IMR-90 (cell line): ENCODE measurements around the gene OPTN. TPM values are rescaled to one million over a fixed set of nuclear protein-coding genes. Genes with fewer than 3 reads are reported as not detected.

Source experiments
- ATAC-seq: fragments of 200-7000 bp; cut with Tn5 transposase; 2 replicates; pipeline ENCODE4 v1.9.1; 2020; ENCODE audit warnings: low read depth, mild to moderate bottlenecking, moderate library complexity
- BruUV-seq: library from RNA; stranded (reverse); fragments of 400-500 nt; replicated peaks from 2 replicates; lab custom pipeline; 2021; lab: Mats Ljungman, UMichigan
- CTCF ChIA-PET: fragments of 300-600 bp; formaldehyde crosslinking; extraction: SDS; loops from one replicate; lab custom pipeline; 2021; ENCODE audit warnings: antibody characterized with exemption; lab: Yijun Ruan, JAX
- POLR2A ChIA-PET: fragments of 300-600 bp; sonication (Branson Sonifier 250); formaldehyde crosslinking; loops from one replicate; lab custom pipeline; 2022; ENCODE audit warnings: antibody characterized with exemption; ENCODE audit not compliant: unreplicated experiment; lab: Charles Lee
- DNase-seq: peaks from one replicate; pipeline ENCODE4 v3.0.0; 2013
- H2AFZ ChIP-seq: replicated peaks from 2 replicates; pipeline ENCODE3; 2013; ENCODE audit warnings: low read length, mild to moderate bottlenecking; ENCODE audit not compliant: poor library complexity
- H2AK5ac ChIP-seq: 2 replicates; pipeline ENCODE4 v1.6.1; 2013; ENCODE audit warnings: low read depth, low read length, inconsistent platforms
- H2AK9ac ChIP-seq: replicated peaks from 2 replicates; pipeline ENCODE3; 2013; ENCODE audit warnings: mild to moderate bottlenecking, low read depth, low read length, moderate library complexity; ENCODE audit not compliant: poor library complexity
- H2BK120ac ChIP-seq: 2 replicates; pipeline ENCODE4 v1.6.1; 2013; ENCODE audit warnings: low read depth, low read length, inconsistent platforms
- H2BK15ac ChIP-seq: 3 replicates; pipeline ENCODE4 v1.6.1; 2013; ENCODE audit warnings: low read depth, low read length, inconsistent platforms
- H2BK20ac ChIP-seq: 2 replicates; pipeline ENCODE4 v1.6.1; 2013; ENCODE audit warnings: low read depth, mild to moderate bottlenecking, inconsistent platforms, low read length, moderate library complexity
- H2BK5ac ChIP-seq: 2 replicates; pipeline ENCODE4 v1.6.1; 2013; ENCODE audit warnings: mild to moderate bottlenecking, low read depth, low read length, inconsistent platforms; ENCODE audit not compliant: poor library complexity, severe bottlenecking
- H3K14ac ChIP-seq: replicated peaks from 2 replicates; pipeline ENCODE4 v1.6.1; 2013; ENCODE audit warnings: low read depth, low read length, inconsistent platforms
- H3K18ac ChIP-seq: 2 replicates; pipeline ENCODE4 v1.6.1; 2013; ENCODE audit warnings: low read depth, low read length, control low read depth
- H3K23ac ChIP-seq: 2 replicates; pipeline ENCODE4 v1.6.1; 2013; ENCODE audit warnings: low read depth, low read length, inconsistent platforms
- H3K27ac ChIP-seq: 2 replicates; pipeline ENCODE4 v1.5.1; 2013; ENCODE audit warnings: mild to moderate bottlenecking, control low read depth, low read length; ENCODE audit not compliant: insufficient read depth
- H3K27me3 ChIP-seq: 2 replicates; pipeline ENCODE4 v1.6.1; 2013; ENCODE audit warnings: low read length; ENCODE audit not compliant: control insufficient read depth, insufficient read depth
- H3K36me3 ChIP-seq: 2 replicates; pipeline ENCODE4 v1.6.1; 2013; ENCODE audit warnings: low read length, mixed read lengths; ENCODE audit not compliant: control insufficient read depth, insufficient read depth
- H3K4ac ChIP-seq: 2 replicates; pipeline ENCODE4 v1.6.1; 2013; ENCODE audit warnings: low read depth, low read length, inconsistent platforms
- H3K4me1 ChIP-seq: 2 replicates; pipeline ENCODE4 v1.6.1; 2013; ENCODE audit warnings: low read length, mixed read lengths; ENCODE audit not compliant: control insufficient read depth, insufficient read depth
- H3K4me2 ChIP-seq: 2 replicates; pipeline ENCODE4 v1.6.1; 2013; ENCODE audit warnings: low read depth, mild to moderate bottlenecking, control low read depth, low read length, moderate library complexity
- H3K4me3 ChIP-seq: 2 replicates; pipeline ENCODE4 v1.5.1; 2013; ENCODE audit warnings: low read depth, mild to moderate bottlenecking, control low read depth, low read length, moderate library complexity; ENCODE audit not compliant: insufficient read depth
- H3K56ac ChIP-seq: 2 replicates; pipeline ENCODE4 v1.6.1; 2013; ENCODE audit warnings: low read length, inconsistent platforms; ENCODE audit not compliant: insufficient read depth; ENCODE audit errors: extremely low read depth
- H3K79me1 ChIP-seq, 2 experiments: 2 replicates each; pipeline ENCODE4 v1.6.1; 2013; ENCODE audit warnings: low read length in 2 of 2, inconsistent platforms in 1 of 2, low read depth in 1 of 2
- H3K9ac ChIP-seq: 2 replicates; pipeline ENCODE4 v1.6.1; 2013; ENCODE audit warnings: low read depth, low read length, control low read depth
- H3K9me1 ChIP-seq: 2 replicates; pipeline ENCODE4 v1.6.1; 2013; ENCODE audit warnings: low read length, inconsistent platforms; ENCODE audit not compliant: insufficient read depth
- H3K9me3 ChIP-seq: 2 replicates; pipeline ENCODE4 v1.6.1; 2013; ENCODE audit warnings: low read length; ENCODE audit not compliant: control insufficient read depth, insufficient read depth
- H4K20me1 ChIP-seq: 2 replicates; pipeline ENCODE4 v1.6.1; 2013; ENCODE audit warnings: low read length, inconsistent platforms; ENCODE audit not compliant: insufficient read depth
- H4K5ac ChIP-seq: 2 replicates; pipeline ENCODE4 v1.6.1; 2013; ENCODE audit warnings: mild to moderate bottlenecking, low read depth, low read length, control low read depth
- H4K8ac ChIP-seq, 2 experiments: 2 replicates each; pipeline ENCODE4 v1.6.1; 2013; ENCODE audit warnings: low read depth in 2 of 2, low read length in 2 of 2, control low read depth in 1 of 2, inconsistent platforms in 1 of 2
- H4K91ac ChIP-seq: 2 replicates; pipeline ENCODE4 v1.6.1; 2013; ENCODE audit warnings: low read depth, low read length, inconsistent platforms; ENCODE audit not compliant: insufficient read depth
- BHLHE40 ChIP-seq: fragments of 150-350 bp; IDR thresholded peaks from 2 replicates; pipeline ENCODE4 v1.6.1; 2016; ENCODE audit warnings: mild to moderate bottlenecking, low read depth, low read length
- CEBPB ChIP-seq: IDR thresholded peaks from 2 replicates; pipeline ENCODE4 v1.6.1; 2012; ENCODE audit warnings: low read depth, low read length, improper control_type of control experiment
- CHD1 ChIP-seq: IDR thresholded peaks from 2 replicates; pipeline ENCODE4 v1.6.1; 2012; ENCODE audit warnings: low read depth, low read length, improper control_type of control experiment
- MAFK ChIP-seq: IDR thresholded peaks from 2 replicates; pipeline ENCODE4 v1.6.1; 2012; ENCODE audit warnings: low read depth, low read length, improper control_type of control experiment
- MAZ ChIP-seq: IDR thresholded peaks from 2 replicates; pipeline ENCODE4 v1.6.1; 2012; ENCODE audit warnings: low read depth, mild to moderate bottlenecking, low read length, improper control_type of control experiment, moderate library complexity, borderline replicate concordance
- MXI1 ChIP-seq: IDR thresholded peaks from 2 replicates; pipeline ENCODE4 v1.6.1; 2012; ENCODE audit warnings: low read depth, mild to moderate bottlenecking, low read length, moderate library complexity, borderline replicate concordance
- NFE2L2 ChIP-seq: fragments of 150-350 bp; IDR thresholded peaks from 2 replicates; pipeline ENCODE4 v1.6.1; 2016; ENCODE audit warnings: low read depth, mild to moderate bottlenecking, low read length
- POLR2A ChIP-seq: IDR thresholded peaks from 2 replicates; pipeline ENCODE4 v1.6.1; 2012; ENCODE audit warnings: mild to moderate bottlenecking, low read depth, low read length
- RAD21 ChIP-seq: IDR thresholded peaks from 2 replicates; pipeline ENCODE4 v1.6.1; 2012; ENCODE audit warnings: low read length, improper control_type of control experiment
- RCOR1 ChIP-seq: IDR thresholded peaks from 2 replicates; pipeline ENCODE4 v1.6.1; 2012; ENCODE audit warnings: mild to moderate bottlenecking, low read length, improper control_type of control experiment; ENCODE audit not compliant: insufficient replicate concordance
- RFX5 ChIP-seq: IDR thresholded peaks from 2 replicates; pipeline ENCODE4 v1.8.0; 2012; ENCODE audit warnings: low read depth, mild to moderate bottlenecking, low read length, moderate library complexity
- SMC3 ChIP-seq: fragments of 150-350 bp; IDR thresholded peaks from 2 replicates; pipeline ENCODE4 v1.6.1; 2016; ENCODE audit warnings: low read depth, mild to moderate bottlenecking, antibody characterized with exemption, low read length, moderate library complexity
- WGBS, 2 experiments: methylation state at CpG; one replicate each; pipeline versions ENCODE4 v1.1.5 to v1.1.7; 2013; ENCODE audit warnings: missing lambda C conversion rate in 2 of 2; ENCODE audit not compliant: insufficient read length in 1 of 2; ENCODE audit errors: extremely low coverage in 2 of 2; 5-methylcytosine and 5-hydroxymethylcytosine counted together
- dilution Hi-C: fragments of 300-500 bp; cut with HindIII; formaldehyde crosslinking; loops from one replicate; pipeline ENCODE4 v1.14.3; 2018; ENCODE audit warnings: low sequenced_read_pairs; ENCODE audit not compliant: unreplicated experiment
- in situ Hi-C: fragments of 300-500 bp; cut with MboI; formaldehyde crosslinking; loops from 3 replicates; pipeline ENCODE4 v1.14.3; 2019; ENCODE audit warnings: low sequenced_read_pairs, inconsistent platforms, mixed read lengths
- intact Hi-C: fragments of 100-400 bp; cut with micrococcal nuclease; formaldehyde crosslinking; loops from 2 replicates; pipeline ENCODE4 v1.10.0; 2022
- polyA plus RNA-seq, 3 experiments: library from polyadenylated mRNA; depleted of rRNA; stranded (reverse); fragments of >200 nt; gene quantifications; 2 replicates each; pipeline ENCODE4 v1.2.3, GENCODE V29; 2012; ENCODE audit warnings: low replicate concordance in 1 of 3
- total RNA-seq: library from RNA; depleted of rRNA; stranded (reverse); fragments of >200 nt; gene quantifications from 2 replicates; pipeline ENCODE4 v1.2.3, GENCODE V29; 2012
- TF ChIP-seq, protein P1 (sequence below): conservative IDR thresholded peaks from 2 replicates; pipeline ENCODE4 v1.5.1; 2012; ENCODE audit warnings: mild to moderate bottlenecking, low read depth, low read length, improper control_type of control experiment
- TF ChIP-seq, protein P2 (sequence below): fragments of 150-350 bp; IDR thresholded peaks from 2 replicates; pipeline ENCODE4 v1.6.1; 2017; ENCODE audit warnings: mild to moderate bottlenecking, antibody characterized with exemption, low read length, low read depth
- TF ChIP-seq, protein P3 (sequence below): fragments of 150-350 bp; IDR thresholded peaks from 2 replicates; pipeline ENCODE4 v1.6.1; 2016; ENCODE audit warnings: low read depth, mild to moderate bottlenecking, low read length, moderate library complexity, borderline replicate concordance

OPTN gene
- total and polyA plus RNA-seq, 2 of the 4 experiments (the other 2 are of a cell fraction): 34.8 to 41.4 TPM

DNA sequence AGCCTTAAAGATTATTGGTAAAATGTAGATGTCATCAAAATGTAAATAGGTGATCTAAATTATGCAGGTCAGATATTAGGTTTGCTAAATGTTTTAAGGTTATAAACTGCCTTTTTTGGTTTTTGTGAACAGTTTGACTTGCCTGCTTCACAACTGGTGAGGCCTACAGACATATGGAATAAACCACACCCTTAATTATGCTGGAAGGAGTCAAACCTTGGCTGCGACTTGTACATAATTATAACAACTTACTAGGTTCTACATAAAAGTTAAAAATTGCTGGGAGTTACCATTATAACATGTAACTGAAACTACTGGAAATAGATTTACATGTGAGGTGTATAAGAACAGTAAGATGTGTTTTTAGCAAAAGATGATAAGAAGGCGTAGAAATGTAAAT lies 31.5 kb upstream of the OPTN start:
- TF ChIP-seq RFX5: no peak
- TF ChIP-seq MXI1: no peak
- TF ChIP-seq MAFK: no peak
- no peak for TF ChIP-seq MAZ
- no peak for TF ChIP-seq BHLHE40
- TF ChIP-seq RCOR1: no peak
- TF ChIP-seq NFE2L2: no peak
- TF ChIP-seq, protein P1, sequence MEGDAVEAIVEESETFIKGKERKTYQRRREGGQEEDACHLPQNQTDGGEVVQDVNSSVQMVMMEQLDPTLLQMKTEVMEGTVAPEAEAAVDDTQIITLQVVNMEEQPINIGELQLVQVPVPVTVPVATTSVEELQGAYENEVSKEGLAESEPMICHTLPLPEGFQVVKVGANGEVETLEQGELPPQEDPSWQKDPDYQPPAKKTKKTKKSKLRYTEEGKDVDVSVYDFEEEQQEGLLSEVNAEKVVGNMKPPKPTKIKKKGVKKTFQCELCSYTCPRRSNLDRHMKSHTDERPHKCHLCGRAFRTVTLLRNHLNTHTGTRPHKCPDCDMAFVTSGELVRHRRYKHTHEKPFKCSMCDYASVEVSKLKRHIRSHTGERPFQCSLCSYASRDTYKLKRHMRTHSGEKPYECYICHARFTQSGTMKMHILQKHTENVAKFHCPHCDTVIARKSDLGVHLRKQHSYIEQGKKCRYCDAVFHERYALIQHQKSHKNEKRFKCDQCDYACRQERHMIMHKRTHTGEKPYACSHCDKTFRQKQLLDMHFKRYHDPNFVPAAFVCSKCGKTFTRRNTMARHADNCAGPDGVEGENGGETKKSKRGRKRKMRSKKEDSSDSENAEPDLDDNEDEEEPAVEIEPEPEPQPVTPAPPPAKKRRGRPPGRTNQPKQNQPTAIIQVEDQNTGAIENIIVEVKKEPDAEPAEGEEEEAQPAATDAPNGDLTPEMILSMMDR: no peak
- TF ChIP-seq SMC3: no peak
- TF ChIP-seq, protein P2, sequence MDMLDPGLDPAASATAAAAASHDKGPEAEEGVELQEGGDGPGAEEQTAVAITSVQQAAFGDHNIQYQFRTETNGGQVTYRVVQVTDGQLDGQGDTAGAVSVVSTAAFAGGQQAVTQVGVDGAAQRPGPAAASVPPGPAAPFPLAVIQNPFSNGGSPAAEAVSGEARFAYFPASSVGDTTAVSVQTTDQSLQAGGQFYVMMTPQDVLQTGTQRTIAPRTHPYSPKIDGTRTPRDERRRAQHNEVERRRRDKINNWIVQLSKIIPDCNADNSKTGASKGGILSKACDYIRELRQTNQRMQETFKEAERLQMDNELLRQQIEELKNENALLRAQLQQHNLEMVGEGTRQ: no peak
- no peak for TF ChIP-seq CHD1
- no peak for TF ChIP-seq CEBPB
- TF ChIP-seq POLR2A: no peak
- TF ChIP-seq, protein P3, sequence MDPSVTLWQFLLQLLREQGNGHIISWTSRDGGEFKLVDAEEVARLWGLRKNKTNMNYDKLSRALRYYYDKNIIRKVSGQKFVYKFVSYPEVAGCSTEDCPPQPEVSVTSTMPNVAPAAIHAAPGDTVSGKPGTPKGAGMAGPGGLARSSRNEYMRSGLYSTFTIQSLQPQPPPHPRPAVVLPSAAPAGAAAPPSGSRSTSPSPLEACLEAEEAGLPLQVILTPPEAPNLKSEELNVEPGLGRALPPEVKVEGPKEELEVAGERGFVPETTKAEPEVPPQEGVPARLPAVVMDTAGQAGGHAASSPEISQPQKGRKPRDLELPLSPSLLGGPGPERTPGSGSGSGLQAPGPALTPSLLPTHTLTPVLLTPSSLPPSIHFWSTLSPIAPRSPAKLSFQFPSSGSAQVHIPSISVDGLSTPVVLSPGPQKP: no peak
- TF ChIP-seq RAD21: no peak
- Histone ChIP-seq H2BK120ac (no peak overlapping the region), H3K27me3 (peaks cover 2% of the 10 kb centered on the region; the same call in 1 of the 2 replicates), H2BK5ac (no peak overlapping the region), H4K91ac (no peak overlapping the region), H3K14ac (no peak overlapping the region), H3K56ac (no peak overlapping the region), H3K4ac (no peak overlapping the region), H3K4me3 (no peak overlapping the region), H3K79me1 (no peaks in the 10 kb centered on the region), H4K8ac (no peak overlapping the region), H3K27ac (no peak overlapping the region), H3K4me1 (no peaks in the 10 kb centered on the region), H3K9ac (no peak overlapping the region), H2BK15ac (no peak overlapping the region), H4K5ac (no peak overlapping the region), H3K18ac (no peak overlapping the region), H3K36me3 (no peaks in the 10 kb centered on the region), H2BK20ac (no peak overlapping the region), H2AFZ (no peak overlapping the region), H2AK5ac (no peak overlapping the region), H3K23ac (no peak overlapping the region), H2AK9ac (no peak overlapping the region), H3K9me1 (no peaks in the 10 kb centered on the region), H4K20me1 (no peaks in the 10 kb centered on the region), H3K9me3 (no peaks in the 10 kb centered on the region), H3K4me2 (no peak overlapping the region)
- WGBS, 2 experiments: no CpG with 5 or more reads among the region's 2 CpGs
- CTCF ChIA-PET: no interaction called here
- no peak for DNase-seq
- dilution Hi-C loops (no loop called here), in situ Hi-C loops (loop anchor here (25.0 kb wide), 2 partner anchors 356 to 806 kb away; no protein-coding TSS in a partner anchor), intact Hi-C loops (no loop called here)
- ATAC-seq: no peak
- BruUV-seq: no TSS peak
- POLR2A ChIA-PET: no interaction called here
